Ammon's horn (tissue), 1 donor: ENCODE data around the gene DEK.
A peak's percentile ranks its signal among the peaks of the same experiment; 100 is the strongest.
"Not testable (repeated sequence)": the region's sequence is repeated elsewhere in the genome, so short reads cannot be mapped to it uniquely, and the experiment has no call there.

ENCODE experiments used
- DNase-seq: peaks from one replicate; pipeline ENCODE4 v3.0.0-alpha.2; 2016; ENCODE audit warnings: low spot score

DEK gene

DNA sequence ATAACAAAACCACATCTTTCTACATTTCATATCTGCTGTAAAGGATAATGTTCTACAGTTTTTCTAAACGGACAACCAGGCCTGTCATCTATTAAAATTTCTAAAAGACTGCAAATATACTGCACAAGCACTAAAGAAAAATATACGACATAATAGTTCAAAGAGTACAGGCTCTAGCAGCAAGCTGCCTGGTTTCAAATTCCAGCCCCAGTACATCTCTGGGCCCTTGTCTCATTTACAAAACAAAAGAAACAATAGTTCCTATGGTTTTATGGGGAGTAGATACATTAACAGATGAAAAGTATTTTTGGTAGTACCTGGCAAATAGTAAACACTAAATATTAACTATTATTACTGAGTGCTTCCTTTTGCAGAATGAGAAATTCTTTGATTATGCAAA is 24.1 kb downstream of the DEK start:
- DNase-seq, result no peak

GRCh38 chr6:18237167-18237566 is 27.2 kb downstream of the DEK start:
- no peak for DNase-seq

GRCh38 chr6:18235524-18235923 is 28.8 kb downstream of the DEK start:
- no peak for DNase-seq

DNA sequence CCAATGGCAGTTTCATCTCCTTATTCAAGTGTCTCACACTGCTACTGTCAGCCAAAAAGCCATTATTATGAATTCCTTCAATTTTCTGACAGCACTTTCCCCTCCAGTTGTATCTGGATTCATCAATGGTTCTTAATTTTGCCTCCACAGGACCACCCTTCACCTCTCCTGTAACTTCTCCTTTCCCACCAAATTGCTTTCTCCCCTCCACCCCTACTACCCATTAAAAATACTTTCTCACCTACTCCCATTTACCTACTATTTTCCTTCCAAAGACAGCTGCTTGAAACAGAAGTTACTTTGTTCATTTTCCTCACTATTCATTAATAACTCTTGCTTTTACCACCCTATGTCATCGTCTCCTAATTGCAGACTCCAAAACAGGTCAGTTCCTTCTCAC is 29.8 kb downstream of the DEK start:
- DNase-seq, result no peak

DNA sequence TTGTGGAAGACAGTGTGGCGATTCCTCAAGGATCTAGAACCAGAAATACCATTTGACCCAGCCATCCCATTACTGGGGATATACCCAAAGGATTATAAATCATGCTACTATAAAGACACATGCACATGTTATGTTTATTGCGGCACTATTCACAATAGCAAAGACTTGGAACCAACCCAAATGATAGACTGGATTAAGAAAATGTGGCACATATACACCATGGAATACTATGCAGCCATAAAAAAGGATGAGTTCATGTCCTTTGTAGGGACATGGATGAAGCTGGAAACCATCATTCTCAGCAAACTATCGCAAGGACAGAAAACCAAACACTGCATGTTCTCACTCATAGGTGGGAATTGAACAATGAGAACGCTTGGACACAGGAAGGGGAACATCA is 30.6 kb downstream of the DEK start:
- DNase-seq, result not testable (repeated sequence)

DNA sequence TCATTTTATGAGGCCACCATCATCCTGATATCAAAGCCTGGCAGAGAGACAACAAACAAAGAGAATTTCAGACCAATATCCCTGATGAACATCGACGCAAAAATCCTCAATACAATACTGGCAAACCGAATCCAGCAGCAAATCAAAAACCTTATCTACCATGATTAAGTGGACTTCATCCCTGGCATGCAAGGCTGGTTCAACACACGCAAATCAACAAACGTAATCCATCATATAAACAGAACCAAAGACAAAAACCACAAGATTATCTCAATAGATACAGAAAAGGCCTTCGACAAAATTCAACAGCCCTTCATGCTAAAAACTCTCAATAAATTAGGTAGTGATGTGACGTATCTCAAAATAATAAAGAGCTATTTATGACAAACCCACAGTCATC is 32.5 kb downstream of the DEK start:
- DNase-seq, result not testable (repeated sequence)

DNA sequence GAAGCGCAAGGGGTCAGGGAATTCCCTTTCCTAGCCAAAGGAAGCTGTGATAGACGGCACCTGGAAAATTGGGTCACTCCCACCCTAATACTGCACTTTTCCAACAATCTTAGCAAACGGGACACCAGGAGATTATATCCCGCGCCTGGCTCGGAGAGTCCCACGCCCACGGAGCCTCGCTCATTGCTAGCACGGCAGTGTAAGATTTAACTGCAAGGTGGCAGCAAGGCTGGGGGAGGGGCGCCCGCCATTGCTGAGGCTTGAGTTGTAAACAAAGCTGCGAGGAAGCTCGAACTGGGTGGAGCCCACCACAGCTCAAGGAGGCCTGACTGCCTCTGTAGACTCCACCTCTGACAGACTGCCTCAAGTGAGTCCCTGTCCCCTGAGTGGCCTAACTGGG is 35.7 kb downstream of the DEK start:
- not testable (repeated sequence) for DNase-seq

DNA sequence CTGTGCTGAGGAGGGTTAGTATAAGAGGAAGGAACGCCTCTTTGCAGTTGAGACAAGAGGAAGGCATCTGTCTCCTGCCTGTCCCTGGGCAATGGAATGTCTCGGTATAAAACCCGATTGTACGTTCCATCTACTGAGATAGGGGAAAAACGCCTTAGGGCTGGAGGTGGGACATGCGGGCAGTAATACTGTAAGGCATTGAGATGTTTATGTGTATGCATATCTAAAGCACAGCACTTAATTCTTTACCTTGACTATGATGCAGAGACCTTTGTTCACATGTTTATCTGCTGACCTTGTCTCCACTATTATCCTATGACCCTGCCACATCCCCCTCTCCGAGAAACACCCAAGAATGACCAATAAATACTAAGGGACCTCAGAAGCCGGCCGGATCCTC is 37.2 kb downstream of the DEK start:
- DNase-seq, result not testable (repeated sequence)

DNA sequence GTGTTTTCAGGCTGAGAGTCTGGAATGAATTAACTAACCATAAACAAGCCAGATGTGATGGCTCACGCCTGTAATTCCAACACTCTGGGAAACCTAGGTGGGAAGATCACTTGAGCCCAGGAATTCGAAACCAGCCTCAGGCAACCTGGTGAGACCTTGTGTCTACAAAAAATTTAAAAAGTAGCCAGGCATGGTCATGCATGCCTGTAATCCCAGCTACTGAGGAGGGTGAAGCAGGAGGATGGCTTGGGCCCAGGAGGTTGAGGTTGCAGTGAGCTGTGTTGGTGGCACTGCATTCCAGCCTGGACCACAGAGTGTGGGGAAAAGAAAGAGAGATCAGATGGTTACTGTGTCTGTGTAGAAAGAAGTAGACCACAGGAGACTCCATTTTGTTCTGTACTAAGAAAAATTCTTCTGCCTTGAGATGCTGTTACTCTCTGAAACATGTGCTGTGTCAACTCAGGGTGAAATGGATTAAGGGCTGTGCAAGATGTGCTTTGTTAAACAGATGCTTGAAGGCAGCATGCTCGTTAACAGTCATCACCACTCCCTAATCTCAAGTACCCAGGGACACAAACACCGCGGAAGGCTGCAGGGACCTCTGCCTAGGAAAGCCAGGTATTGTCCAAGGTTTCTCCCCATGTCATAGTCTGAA is 37.8 kb downstream of the DEK start:
- DNase-seq, result not testable (repeated sequence)

GRCh38 chr6:18221288-18221615 is 43.1 kb downstream of the DEK start:
- no peak for DNase-seq

GRCh38 chr6:18219591-18219990 is 44.7 kb downstream of the DEK start:
- DNase-seq, result no peak

DNA sequence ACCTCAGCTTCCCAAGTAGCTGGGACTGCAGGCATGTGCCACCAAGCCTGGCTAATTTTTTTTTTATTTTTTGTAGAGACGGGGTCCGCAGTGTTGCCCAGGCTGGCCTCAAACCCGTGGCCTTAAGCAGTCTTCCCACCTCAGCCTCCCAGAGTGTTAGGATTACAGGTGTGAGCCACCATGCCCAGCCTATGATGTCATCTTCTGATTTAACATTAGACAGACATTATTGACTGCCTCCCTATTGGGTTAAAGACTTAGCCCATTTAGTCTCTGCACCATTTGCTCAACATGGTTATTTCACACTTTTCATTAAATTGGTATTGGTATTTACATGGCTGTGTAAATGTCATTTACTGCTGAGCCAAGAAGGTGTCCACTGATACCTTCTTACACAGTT is 46.1 kb downstream of the DEK start:
- DNase-seq, result no peak

DNA sequence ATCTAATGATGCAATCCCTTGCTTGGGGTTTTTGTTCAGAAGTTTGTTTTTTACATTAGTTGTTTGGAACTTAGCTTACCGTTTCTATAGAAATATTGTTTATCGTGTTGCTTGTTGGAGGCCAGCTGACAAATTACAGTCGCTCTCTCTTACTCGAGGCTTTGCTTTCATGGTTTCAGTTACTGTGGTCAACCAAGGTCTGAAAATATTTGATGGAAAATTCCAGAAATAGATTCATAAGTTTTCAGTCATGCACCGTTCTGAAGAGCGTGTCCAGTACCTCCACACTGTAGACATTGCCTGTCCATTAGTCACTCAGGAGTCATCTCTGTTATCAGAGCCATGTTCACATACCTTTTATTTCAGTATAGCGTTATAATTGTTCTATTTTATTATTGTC is 47.9 kb downstream of the DEK start:
- no peak for DNase-seq

GRCh38 chr6:18215436-18215835 is 48.9 kb downstream of the DEK start:
- no peak for DNase-seq

DNA sequence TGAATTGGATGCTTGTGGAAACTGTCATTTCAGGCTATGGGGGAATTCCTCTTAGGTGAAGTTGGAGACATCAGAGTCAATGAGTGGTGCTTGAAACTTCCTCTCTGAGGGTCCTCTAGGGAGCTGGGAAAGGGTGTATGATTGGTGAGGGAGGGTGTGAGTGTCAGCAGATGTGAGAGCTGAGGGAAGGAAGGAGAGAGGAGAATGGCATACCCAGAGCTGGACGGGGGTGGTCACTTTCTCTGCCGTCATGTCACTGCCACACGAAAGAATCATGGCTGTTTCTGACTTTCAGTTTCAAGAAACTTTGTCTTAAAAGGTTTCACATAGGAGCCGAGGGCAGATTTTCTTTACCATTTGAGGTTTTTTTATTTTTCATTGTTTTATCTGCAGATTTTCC is 50.3 kb downstream of the DEK start:
- DNase-seq, result no peak

DNA sequence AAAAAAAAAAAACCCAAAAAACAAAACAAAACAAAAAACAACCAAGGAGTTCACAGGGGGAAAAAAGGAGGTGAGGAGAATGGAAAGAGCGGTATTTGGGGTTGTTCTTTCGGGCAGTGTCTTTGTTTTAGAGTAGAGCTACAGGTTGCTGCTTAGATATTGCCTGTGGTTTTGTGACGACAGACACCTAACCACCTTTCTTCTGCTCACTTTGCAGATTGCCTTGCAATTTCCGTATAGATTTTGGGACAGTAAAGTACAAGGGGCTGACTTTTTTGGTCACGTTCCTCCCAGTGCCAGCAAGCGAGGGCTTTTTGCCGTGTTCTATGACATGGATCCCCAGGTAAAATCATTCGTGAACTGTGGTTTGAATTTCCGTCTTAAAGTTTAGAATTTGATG is 50.9 kb downstream of the DEK start:
- no peak for DNase-seq

DNA sequence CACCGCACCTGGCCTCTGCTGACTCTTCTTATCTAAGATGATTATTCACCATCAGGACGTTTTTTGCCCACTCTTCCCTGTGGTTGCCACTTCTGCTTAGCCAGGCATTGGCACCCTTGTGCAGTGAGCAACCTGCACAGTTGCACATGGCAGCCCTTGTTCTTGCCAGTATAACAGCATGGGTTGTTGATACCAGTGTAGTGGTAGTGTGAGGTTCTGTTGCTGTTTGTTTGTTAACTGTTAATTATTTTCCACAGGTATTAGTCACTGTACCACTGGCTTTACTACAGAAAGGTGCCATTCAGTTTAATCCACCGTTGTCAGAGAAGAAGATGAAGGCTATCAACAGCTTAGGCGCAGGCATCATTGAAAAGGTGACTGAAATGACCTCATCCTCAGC is 52.1 kb downstream of the DEK start:
- DNase-seq, result no peak

- no peak for DNase-seq
Observed at GRCh38 chr6:18211338-18211737, 53.0 kb downstream of the DEK start.

DNA sequence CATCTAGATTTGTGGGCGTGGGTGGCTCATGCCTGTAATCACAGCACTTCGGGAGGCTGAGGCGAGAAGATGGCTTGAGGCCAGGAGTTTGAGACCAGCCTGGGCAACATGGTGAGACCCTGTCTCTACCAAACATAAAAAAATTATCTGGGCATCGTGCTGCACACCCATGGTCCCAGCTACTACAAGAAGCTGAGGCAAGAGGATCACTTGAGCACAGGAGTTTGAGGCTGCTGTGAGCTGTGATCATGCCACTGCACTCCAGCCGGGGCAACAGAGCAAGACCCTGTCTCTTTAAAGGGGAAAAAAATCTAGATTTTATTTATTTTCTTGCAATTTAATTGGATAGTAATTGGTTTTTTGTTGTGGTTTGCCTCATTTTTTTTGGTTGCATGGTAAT is 53.6 kb downstream of the DEK start:
- no peak for DNase-seq

GRCh38 chr6:18209539-18210197 is 54.7 kb downstream of the DEK start:
- DNase-seq, result peak; percentile 18

DNA sequence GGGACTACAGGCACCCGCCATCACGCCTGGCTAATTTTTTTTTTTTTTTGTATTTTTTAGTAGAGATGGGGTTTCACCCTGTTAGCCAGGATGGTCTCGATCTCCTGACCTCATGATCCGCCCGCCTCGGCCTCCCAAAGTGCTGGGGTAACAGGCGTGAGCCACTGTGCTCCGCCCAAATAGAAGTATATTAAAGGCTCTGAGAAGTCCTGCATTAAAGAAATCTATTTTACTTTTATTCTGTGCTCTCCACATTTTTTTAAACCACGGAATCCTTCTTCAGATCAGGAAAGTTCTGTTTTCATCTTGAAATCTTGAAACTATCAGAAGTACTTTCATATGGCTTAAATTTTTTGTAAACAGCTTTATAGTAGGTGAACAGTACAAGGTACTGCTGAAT is 55.6 kb downstream of the DEK start:
- DNase-seq, result not testable (repeated sequence)

GRCh38 chr6:18207949-18208348 is 56.4 kb downstream of the DEK start:
- DNase-seq, result no peak

DNA sequence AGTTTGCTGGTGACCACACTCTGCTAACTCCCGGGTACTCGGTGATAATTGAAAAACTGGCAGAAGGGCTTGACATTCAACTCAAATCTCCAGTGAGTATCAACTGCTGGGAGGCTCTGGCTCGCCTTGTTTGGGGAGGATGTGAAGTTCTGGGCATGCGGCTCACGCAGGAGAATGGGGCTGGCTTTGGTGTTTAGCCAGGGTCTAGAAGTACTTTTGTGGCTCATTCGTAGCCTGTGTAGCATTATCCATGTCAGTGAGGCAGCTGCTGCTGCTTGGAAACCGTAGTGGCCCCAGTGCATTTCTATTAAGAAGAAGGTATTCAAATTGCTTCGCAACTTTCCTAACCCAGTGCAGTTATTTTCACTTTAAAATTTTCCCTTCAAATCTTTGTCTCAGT is 56.9 kb downstream of the DEK start:
- peak; percentile 63 for DNase-seq

- DNase-seq, result no peak
Observed at GRCh38 chr6:18206591-18206990, 57.7 kb downstream of the DEK start.
